K562 (cell line): ENCODE measurements around the gene MT4. TPM values are rescaled to one million over a fixed set of nuclear protein-coding genes. Genes with fewer than 3 reads are reported as not detected.

Source experiments
- polyA plus RNA-seq, 8 experiments: library from polyadenylated mRNA; depleted of rRNA in 4 of 8; stranded (reverse) in 5 of 8; unstranded in 3 of 8; fragments of >200 nt; fragmentation: Nextera tagmentation in 2 of 8; fragmentation: Illumina TruSeq in 1 of 8; extraction: Ambion mirVana in 2 of 8; extraction: Trizol in 1 of 8; gene quantifications; 2 replicates each; pipeline versions ENCODE4 v1.2.1 to v1.2.3, GENCODE V29; 2011 to 2014; ENCODE audit warnings: inconsistent platforms in 1 of 8, missing spikeins in 1 of 8
- total RNA-seq, 7 experiments: library from RNA; depleted of rRNA in 6 of 7; stranded (reverse); fragments of >200 nt in 6 of 7; fragmentation: Illumina TruSeq in 2 of 7; extraction: Trizol in 2 of 7; gene quantifications; 2 replicates each; pipeline versions ENCODE4 v1.2.1 to v1.2.3, GENCODE V29; 2011 to 2021; ENCODE audit warnings: low replicate concordance in 1 of 7

MT4 gene
- total and polyA plus RNA-seq, 9 of the 15 experiments (the other 6 are each of a cell fraction or from before 2014, with no cell fraction given): not detected

Other genes starting within 250 kb of the MT4 start
Only the 7 nearest of the 15 such genes appear.
- gene BBS2, start 45.0 kb upstream of the MT4 start, total RNA-seq (2014; rRNA removed): 7.6 and 7.9 TPM in 2 replicates
- gene BBS2, start 45.0 kb upstream of the MT4 start, total RNA-seq (2014; rRNA removed; fragmentation: Illumina TruSeq; extraction: Trizol): 10.6 and 12.2 TPM in 2 replicates
- 10.9 and 12.3 TPM in 2 replicates for gene BBS2, start 45.0 kb upstream of the MT4 start, total RNA-seq (2015; rRNA removed; fragmentation: Illumina TruSeq; extraction: Trizol)
- gene BBS2, start 45.0 kb upstream of the MT4 start, total RNA-seq (2021): 6.8 and 7.2 TPM in 2 replicates
- 22.7 and 29.1 TPM in 2 replicates for gene BBS2, start 45.0 kb upstream of the MT4 start, polyA plus RNA-seq (2011; rRNA removed)
- 7.4 and 10.2 TPM in 2 replicates for gene BBS2, start 45.0 kb upstream of the MT4 start, polyA plus RNA-seq (2014; fragmentation: Illumina TruSeq; extraction: Trizol)
- gene BBS2, start 45.0 kb upstream of the MT4 start, polyA plus RNA-seq (2014; fragmentation: Nextera tagmentation; extraction: Ambion mirVana): 1 to 10 TPM; 4.2 to 4.4 TPM
- gene BBS2, start 45.0 kb upstream of the MT4 start, polyA plus RNA-seq (2014; rRNA removed): 13.3 and 15.4 TPM in 2 replicates
- gene MT3, start 24.5 kb downstream of the MT4 start, total RNA-seq (2014; rRNA removed): not detected in 2 replicates
- gene MT3, start 24.5 kb downstream of the MT4 start, total RNA-seq (2014; rRNA removed; fragmentation: Illumina TruSeq; extraction: Trizol): not detected in 2 replicates
- not detected in 2 replicates for gene MT3, start 24.5 kb downstream of the MT4 start, total RNA-seq (2015; rRNA removed; fragmentation: Illumina TruSeq; extraction: Trizol)
- gene MT3, start 24.5 kb downstream of the MT4 start, total RNA-seq (2021): not detected in 2 replicates
- not detected in 2 replicates for gene MT3, start 24.5 kb downstream of the MT4 start, polyA plus RNA-seq (2011; rRNA removed)
- gene MT3, start 24.5 kb downstream of the MT4 start, polyA plus RNA-seq (2014; fragmentation: Illumina TruSeq; extraction: Trizol): not detected in 2 replicates
- not detected for gene MT3, start 24.5 kb downstream of the MT4 start, polyA plus RNA-seq (2014; fragmentation: Nextera tagmentation; extraction: Ambion mirVana)
- not detected in 2 replicates for gene MT3, start 24.5 kb downstream of the MT4 start, polyA plus RNA-seq (2014; rRNA removed)
- 7.3 and 11.7 TPM in 2 replicates for gene MT2A, start 43.5 kb downstream of the MT4 start, total RNA-seq (2014; rRNA removed)
- gene MT2A, start 43.5 kb downstream of the MT4 start, total RNA-seq (2014; rRNA removed; fragmentation: Illumina TruSeq; extraction: Trizol): 1.9 and 2.0 TPM in 2 replicates
- gene MT2A, start 43.5 kb downstream of the MT4 start, total RNA-seq (2015; rRNA removed; fragmentation: Illumina TruSeq; extraction: Trizol): 4.7 and 8.5 TPM in 2 replicates
- gene MT2A, start 43.5 kb downstream of the MT4 start, total RNA-seq (2021): 11.9 and 14.4 TPM in 2 replicates
- gene MT2A, start 43.5 kb downstream of the MT4 start, polyA plus RNA-seq (2011; rRNA removed): 7.0 and 30.7 TPM in 2 replicates
- 3.6 and 5.9 TPM in 2 replicates for gene MT2A, start 43.5 kb downstream of the MT4 start, polyA plus RNA-seq (2014; fragmentation: Illumina TruSeq; extraction: Trizol)
- 10 to 100 TPM; 13.3 to 16.9 TPM for gene MT2A, start 43.5 kb downstream of the MT4 start, polyA plus RNA-seq (2014; fragmentation: Nextera tagmentation; extraction: Ambion mirVana)
- 10.0 and 12.0 TPM in 2 replicates for gene MT2A, start 43.5 kb downstream of the MT4 start, polyA plus RNA-seq (2014; rRNA removed)
- 0.29 and 0.45 TPM in 2 replicates for gene MT1E, start 60.7 kb downstream of the MT4 start, total RNA-seq (2014; rRNA removed)
- gene MT1E, start 60.7 kb downstream of the MT4 start, total RNA-seq (2014; rRNA removed; fragmentation: Illumina TruSeq; extraction: Trizol): not detected in 2 replicates
- 0.29 and 0.38 TPM in 2 replicates for gene MT1E, start 60.7 kb downstream of the MT4 start, total RNA-seq (2015; rRNA removed; fragmentation: Illumina TruSeq; extraction: Trizol)
- gene MT1E, start 60.7 kb downstream of the MT4 start, total RNA-seq (2021): 0.47 and 0.74 TPM in 2 replicates
- gene MT1E, start 60.7 kb downstream of the MT4 start, polyA plus RNA-seq (2011; rRNA removed): 0.45 and 2.3 TPM in 2 replicates
- not detected in 2 replicates for gene MT1E, start 60.7 kb downstream of the MT4 start, polyA plus RNA-seq (2014; fragmentation: Illumina TruSeq; extraction: Trizol)
- gene MT1E, start 60.7 kb downstream of the MT4 start, polyA plus RNA-seq (2014; fragmentation: Nextera tagmentation; extraction: Ambion mirVana): under 1 TPM in 1 of 2 experiments, not detected in 1; 0.52 TPM
- 0.81 TPM in 1 of 2 replicates, not detected in the other for gene MT1E, start 60.7 kb downstream of the MT4 start, polyA plus RNA-seq (2014; rRNA removed)
- gene MT1M, start 67.6 kb downstream of the MT4 start, total RNA-seq (2014; rRNA removed): not detected in 2 replicates
- gene MT1M, start 67.6 kb downstream of the MT4 start, total RNA-seq (2014; rRNA removed; fragmentation: Illumina TruSeq; extraction: Trizol): not detected in 2 replicates
- gene MT1M, start 67.6 kb downstream of the MT4 start, total RNA-seq (2015; rRNA removed; fragmentation: Illumina TruSeq; extraction: Trizol): not detected in 2 replicates
- gene MT1M, start 67.6 kb downstream of the MT4 start, total RNA-seq (2021): not detected in 2 replicates
- gene MT1M, start 67.6 kb downstream of the MT4 start, polyA plus RNA-seq (2011; rRNA removed): not detected in 2 replicates
- not detected in 2 replicates for gene MT1M, start 67.6 kb downstream of the MT4 start, polyA plus RNA-seq (2014; fragmentation: Illumina TruSeq; extraction: Trizol)
- gene MT1M, start 67.6 kb downstream of the MT4 start, polyA plus RNA-seq (2014; fragmentation: Nextera tagmentation; extraction: Ambion mirVana): not detected
- not detected in 2 replicates for gene MT1M, start 67.6 kb downstream of the MT4 start, polyA plus RNA-seq (2014; rRNA removed)
- not detected in 2 replicates for gene MT1A, start 73.6 kb downstream of the MT4 start, total RNA-seq (2014; rRNA removed)
- gene MT1A, start 73.6 kb downstream of the MT4 start, total RNA-seq (2014; rRNA removed; fragmentation: Illumina TruSeq; extraction: Trizol): not detected in 2 replicates
- gene MT1A, start 73.6 kb downstream of the MT4 start, total RNA-seq (2015; rRNA removed; fragmentation: Illumina TruSeq; extraction: Trizol): not detected in 2 replicates
- gene MT1A, start 73.6 kb downstream of the MT4 start, total RNA-seq (2021): not detected in 2 replicates
- not detected in 2 replicates for gene MT1A, start 73.6 kb downstream of the MT4 start, polyA plus RNA-seq (2011; rRNA removed)
- gene MT1A, start 73.6 kb downstream of the MT4 start, polyA plus RNA-seq (2014; fragmentation: Illumina TruSeq; extraction: Trizol): not detected in 2 replicates
- under 1 TPM in 1 of 2 experiments, not detected in 1; 0.23 TPM for gene MT1A, start 73.6 kb downstream of the MT4 start, polyA plus RNA-seq (2014; fragmentation: Nextera tagmentation; extraction: Ambion mirVana)
- gene MT1A, start 73.6 kb downstream of the MT4 start, polyA plus RNA-seq (2014; rRNA removed): not detected in 2 replicates
- gene MT1B, start 86.8 kb downstream of the MT4 start, total RNA-seq (2014; rRNA removed): not detected in 2 replicates
- not detected in 2 replicates for gene MT1B, start 86.8 kb downstream of the MT4 start, total RNA-seq (2014; rRNA removed; fragmentation: Illumina TruSeq; extraction: Trizol)
- not detected in 2 replicates for gene MT1B, start 86.8 kb downstream of the MT4 start, total RNA-seq (2015; rRNA removed; fragmentation: Illumina TruSeq; extraction: Trizol)
- gene MT1B, start 86.8 kb downstream of the MT4 start, total RNA-seq (2021): not detected in 2 replicates
- gene MT1B, start 86.8 kb downstream of the MT4 start, polyA plus RNA-seq (2011; rRNA removed): not detected in 2 replicates
- not detected in 2 replicates for gene MT1B, start 86.8 kb downstream of the MT4 start, polyA plus RNA-seq (2014; fragmentation: Illumina TruSeq; extraction: Trizol)
- gene MT1B, start 86.8 kb downstream of the MT4 start, polyA plus RNA-seq (2014; fragmentation: Nextera tagmentation; extraction: Ambion mirVana): not detected
- gene MT1B, start 86.8 kb downstream of the MT4 start, polyA plus RNA-seq (2014; rRNA removed): not detected in 2 replicates